IPS-15b (cell line): ENCODE results near the gene SLC35B2.

ENCODE experiments used
- H3K27me3 ChIP-seq: one replicate; pipeline ENCODE4 v1.6.1; 2013; ENCODE audit warnings: low read length; ENCODE audit not compliant: control insufficient read depth, insufficient read depth
- H3K36me3 ChIP-seq: one replicate; pipeline ENCODE4 v1.6.1; 2013; ENCODE audit warnings: low read length; ENCODE audit not compliant: control insufficient read depth, insufficient read depth
- H3K4me1 ChIP-seq: one replicate; pipeline ENCODE4 v1.6.1; 2013; ENCODE audit warnings: mild to moderate bottlenecking, low read length; ENCODE audit not compliant: control insufficient read depth, insufficient read depth
- H3K4me3 ChIP-seq: one replicate; pipeline ENCODE4 v1.5.1; 2013; ENCODE audit warnings: low read depth, low read length
- H3K9ac ChIP-seq: one replicate; pipeline ENCODE4 v1.6.1; 2013; ENCODE audit warnings: low read depth, mild to moderate bottlenecking, low read length
- H3K9me3 ChIP-seq: one replicate; pipeline ENCODE4 v1.6.1; 2013; ENCODE audit warnings: mild to moderate bottlenecking, low read length; ENCODE audit not compliant: control insufficient read depth, insufficient read depth

SLC35B2 gene

DNA sequence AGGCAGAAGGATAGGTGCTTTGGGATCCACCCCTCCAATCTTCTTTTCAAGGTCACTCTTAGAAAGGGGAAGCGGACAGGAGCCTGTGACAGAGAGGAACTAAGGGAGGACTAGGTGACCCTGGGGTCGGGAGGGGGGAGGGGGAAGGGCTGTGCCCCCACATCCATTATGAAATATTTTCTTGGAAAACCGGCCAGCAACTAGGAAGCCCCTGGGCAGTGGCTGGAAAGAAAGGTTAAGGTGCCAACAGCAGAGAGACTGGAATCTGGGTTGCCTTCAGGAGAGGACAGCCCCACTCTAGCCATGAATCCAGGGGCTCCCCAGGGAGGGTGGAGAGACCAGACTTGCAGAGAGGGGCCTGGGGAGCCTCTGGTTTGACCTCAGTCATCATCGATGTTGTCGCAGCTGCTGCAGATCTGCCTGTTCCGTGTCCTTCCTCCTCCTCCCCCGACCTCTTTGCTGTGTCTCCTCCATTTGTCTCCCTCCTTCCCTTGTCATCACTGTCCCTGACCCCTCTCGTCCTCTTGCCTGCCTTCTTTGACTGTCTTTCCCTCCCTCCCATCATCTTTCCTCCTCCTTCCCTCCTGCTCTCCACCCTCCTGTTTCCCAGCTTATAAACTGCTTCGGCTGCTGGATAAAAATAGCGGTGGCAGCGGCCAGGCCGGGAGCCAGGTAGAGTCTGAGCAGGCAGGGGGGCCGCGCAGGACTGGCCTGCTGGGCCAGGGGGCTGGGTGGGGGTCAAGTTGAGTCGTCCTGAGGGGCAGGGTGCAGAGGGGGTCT lies 30.8 kb downstream of the SLC35B2 start:
- H3K27me3 ChIP-seq = no peaks in the 10 kb centered on the region
- H3K9me3 ChIP-seq = no peaks in the 10 kb centered on the region
- H3K9ac ChIP-seq = peak overlapping the region; percentile 24
- H3K36me3 ChIP-seq = peaks cover 30% of the 10 kb centered on the region
- no peak overlapping the region for H3K4me3 ChIP-seq
- H3K4me1 ChIP-seq = peaks cover 23% of the 10 kb centered on the region

DNA sequence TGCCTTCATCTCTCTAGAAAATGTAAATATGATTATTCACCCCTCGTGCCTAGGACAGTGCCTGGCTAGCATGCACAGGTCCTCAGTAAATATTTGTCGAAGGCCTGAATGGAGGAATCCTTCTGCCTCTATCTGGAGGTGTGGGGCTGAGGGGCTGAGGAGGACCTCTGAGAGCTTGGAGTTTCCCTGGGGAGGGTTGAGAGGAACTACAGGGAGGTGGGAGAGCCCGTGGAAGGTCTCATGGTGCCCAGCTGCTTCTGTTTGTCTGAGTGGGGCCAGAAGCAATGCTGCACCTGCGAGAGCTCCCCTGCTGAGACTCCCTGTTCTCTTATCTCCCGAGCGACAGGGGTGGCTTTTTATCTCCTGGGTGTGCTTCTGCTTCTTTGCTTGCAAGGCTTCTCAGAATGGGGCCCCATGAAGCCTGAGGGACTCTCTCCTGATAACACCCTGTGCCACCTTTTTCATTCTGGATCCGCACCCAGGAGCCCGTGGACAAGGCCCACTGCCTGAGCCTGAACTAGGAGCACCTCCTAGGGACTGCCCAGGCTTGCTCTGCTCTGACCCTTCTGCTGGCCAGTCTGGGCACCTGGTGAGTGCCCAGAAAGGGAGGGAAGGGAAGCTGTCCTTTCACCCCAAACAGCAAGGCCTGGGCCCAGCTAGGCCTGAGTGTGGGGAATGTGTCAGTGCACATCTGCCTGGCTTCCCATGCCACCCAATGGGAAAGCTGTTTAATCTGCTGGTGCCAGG lies 31.6 kb downstream of the SLC35B2 start:
- H3K4me1 ChIP-seq = peaks cover 26% of the 10 kb centered on the region
- peak overlapping the region; percentile 24 for H3K9ac ChIP-seq
- H3K9me3 ChIP-seq = no peaks in the 10 kb centered on the region
- H3K27me3 ChIP-seq = no peaks in the 10 kb centered on the region
- peak overlapping the region; percentile 18 for H3K4me3 ChIP-seq
- H3K36me3 ChIP-seq = peaks cover 26% of the 10 kb centered on the region

DNA sequence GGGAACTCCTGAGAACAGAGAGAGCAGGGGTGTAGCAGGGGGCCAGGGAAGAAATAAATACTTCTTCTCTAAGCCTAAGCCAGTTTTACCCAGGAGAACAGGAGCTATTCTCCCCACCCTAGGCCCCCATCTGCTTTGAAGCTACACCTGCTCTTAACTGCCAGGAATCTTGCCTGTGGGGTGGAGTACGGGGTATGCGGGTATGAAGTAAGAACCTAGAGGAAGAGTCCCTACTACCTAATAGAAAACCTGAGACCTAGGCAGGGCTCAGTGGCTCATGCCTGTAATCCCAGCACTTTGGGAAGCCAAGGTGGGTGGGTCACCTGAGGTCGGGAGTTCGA lies 32.4 kb downstream of the SLC35B2 start:
- no peaks in the 10 kb centered on the region for H3K27me3 ChIP-seq
- H3K9me3 ChIP-seq = no peaks in the 10 kb centered on the region
- H3K36me3 ChIP-seq = peaks cover 20% of the 10 kb centered on the region
- H3K9ac ChIP-seq = no peak overlapping the region
- H3K4me3 ChIP-seq = peak overlapping the region; percentile 90
- peaks cover 26% of the 10 kb centered on the region for H3K4me1 ChIP-seq

DNA sequence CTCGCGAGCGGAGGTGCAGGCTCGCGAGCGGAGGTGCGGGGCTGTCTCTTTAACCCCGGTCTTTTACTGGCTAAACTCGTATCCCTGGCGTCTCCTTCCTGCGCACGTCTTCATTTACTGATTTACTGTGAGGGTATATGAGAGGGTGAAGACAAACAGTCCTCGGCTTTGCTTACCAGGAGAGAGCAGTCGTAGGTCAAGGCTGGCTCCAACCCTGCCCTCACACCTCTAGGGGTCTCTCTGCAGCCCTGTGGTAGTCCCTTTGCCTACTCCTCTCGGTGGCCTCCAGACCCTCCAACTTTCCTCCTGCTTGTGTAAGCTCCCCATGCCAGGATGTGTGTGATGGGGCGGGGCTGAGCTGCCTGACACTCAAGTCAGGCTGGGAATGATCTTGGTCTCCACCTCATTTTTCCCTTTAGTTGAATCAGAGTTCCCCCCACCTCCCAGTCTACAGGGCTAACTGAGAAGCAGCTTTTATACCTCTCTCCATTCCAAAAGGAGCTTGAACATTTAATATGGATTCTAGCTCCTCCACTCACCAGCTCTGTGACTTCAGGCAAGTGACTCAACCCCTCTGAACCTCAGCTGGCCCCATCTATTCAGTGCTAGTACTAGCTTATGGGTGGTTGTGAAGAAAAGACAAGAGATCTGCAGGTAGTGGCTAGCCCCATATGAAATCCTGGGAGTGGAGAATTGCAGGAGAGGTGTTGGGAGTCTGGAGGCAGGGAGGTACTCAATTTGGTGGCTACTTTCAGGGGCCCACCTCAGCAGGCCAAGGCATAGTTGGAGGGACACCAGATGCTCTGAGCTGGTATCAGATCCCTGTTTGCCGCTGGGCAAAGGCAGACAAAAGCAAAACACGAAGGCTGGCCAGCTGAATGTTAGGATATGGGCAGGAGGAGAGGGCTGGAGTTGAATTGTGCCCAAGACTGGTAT lies 33.0 kb downstream of the SLC35B2 start:
- Histone ChIP-seq H3K9me3 (no peaks in the 10 kb centered on the region), H3K4me3 (peak overlapping the region; percentile 90), H3K36me3 (peaks cover 14% of the 10 kb centered on the region), H3K9ac (peak overlapping the region; percentile 4), H3K4me1 (peaks cover 26% of the 10 kb centered on the region), H3K27me3 (no peaks in the 10 kb centered on the region)

DNA sequence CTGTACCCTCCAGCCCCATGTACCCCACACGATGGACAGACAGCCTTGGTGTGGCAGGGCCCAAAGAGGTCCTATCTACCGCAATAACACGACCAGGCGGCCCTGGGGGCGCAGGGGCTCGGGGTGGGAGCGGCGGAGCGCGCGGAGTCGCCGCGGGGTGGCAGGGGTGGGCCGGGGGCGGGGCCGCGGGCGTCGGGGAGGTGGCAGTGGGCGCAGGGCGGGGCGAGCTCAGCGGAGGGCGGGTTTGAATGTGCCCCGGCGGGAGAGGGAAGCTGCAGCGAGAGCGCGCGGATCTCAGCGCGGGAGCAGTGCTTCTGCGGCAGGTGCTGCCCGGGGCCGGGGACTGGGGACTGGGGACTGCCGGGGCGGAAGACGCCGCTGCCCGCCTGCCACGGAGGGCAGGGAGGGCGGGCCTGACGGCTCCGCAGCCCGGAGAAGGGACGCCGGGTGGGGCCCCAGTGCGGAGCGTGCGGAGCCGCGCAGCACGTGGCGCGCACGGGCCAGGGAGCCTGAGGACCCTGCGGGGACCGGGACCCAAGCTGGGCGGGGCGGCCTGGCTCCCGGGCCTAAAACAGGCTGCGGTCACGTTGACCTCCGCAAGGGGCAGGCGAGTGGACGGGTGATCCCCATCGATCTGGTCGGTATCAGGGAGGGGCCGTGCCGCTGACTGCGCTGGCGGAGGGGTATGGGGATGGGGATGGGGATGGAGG lies 33.9 kb downstream of the SLC35B2 start, which contains the start of gene SLC29A1:
SLC29A1 (plus strand) TSS at position 277 of the 710 bp plus-strand sequence. CDS start 3,719 bp downstream, outside the sequence.
- Histone ChIP-seq H3K4me3 (peak within 1 kb of the TSS; percentile 90), H3K27me3 (no peaks in the 10 kb centered on the region), H3K9ac (peak within 1 kb of the TSS; percentile 4), H3K9me3 (no peaks in the 10 kb centered on the region), H3K36me3 (peaks cover 8% of the 10 kb centered on the region), H3K4me1 (peaks cover 27% of the 10 kb centered on the region)

DNA sequence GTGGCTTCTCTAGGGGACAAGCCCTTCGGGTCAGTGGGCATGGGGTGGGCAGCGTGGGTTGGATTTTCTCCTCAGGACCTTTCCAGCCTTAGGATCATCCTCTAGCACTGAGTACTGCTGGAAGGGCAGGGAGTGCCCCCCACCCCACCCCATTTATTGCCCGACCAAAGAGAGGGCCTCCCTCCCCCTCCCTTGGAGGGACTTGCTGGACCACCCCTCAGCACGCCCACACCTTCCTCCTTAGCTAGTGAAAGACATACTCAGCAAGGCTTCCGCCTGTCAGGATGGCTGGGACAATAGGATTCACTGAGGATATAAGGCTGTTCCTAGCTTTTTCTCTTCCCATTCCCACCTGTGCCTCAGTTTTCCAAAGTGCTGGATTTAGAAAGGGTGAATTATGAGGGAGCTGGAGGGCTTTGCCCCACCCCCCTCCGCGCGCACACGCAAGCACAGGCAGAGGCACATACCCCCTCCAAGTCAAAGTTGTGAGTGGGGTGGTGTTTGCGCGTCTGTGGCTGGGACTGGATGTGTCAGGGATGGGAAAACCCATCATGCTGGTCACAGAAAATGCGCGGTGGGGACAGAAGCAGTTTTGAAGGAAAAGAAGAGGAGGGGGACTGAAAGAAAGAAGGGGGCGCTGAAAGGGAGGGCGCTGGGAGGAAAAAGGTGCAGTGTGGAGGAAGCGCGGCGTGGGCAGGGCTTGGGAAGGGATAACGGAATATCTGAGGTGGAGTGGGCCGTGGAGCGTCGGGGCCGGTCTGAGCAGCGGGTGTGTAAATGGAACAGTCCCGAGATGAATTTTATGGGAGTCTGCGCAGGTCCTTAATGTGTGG lies 34.6 kb downstream of the SLC35B2 start:
- H3K27me3 ChIP-seq = no peaks in the 10 kb centered on the region

DNA sequence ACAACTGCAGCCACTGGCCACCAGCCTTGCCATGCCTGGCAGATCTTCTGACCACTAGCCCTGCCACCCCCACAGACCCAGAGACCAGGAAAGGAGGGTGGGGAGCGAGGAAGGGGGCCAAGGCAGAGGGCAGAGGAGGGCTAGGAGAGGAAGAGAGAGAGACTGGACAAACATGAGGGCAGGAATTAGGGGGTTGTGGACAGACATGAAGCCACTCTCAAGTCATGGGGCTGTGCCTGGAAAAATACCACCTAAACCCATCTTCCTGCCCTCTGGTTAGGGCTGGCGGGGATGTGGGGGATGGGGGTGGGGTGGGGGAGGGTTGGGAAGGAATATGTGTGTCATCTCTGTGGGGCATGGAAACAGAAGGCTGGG lies 35.4 kb downstream of the SLC35B2 start:
- Histone ChIP-seq H3K4me1 (peaks cover 38% of the 10 kb centered on the region), H3K9me3 (no peaks in the 10 kb centered on the region), H3K4me3 (no peak overlapping the region), H3K36me3 (no peaks in the 10 kb centered on the region), H3K27me3 (no peaks in the 10 kb centered on the region), H3K9ac (no peak overlapping the region)

More for the DNA sequence above, 34.6 kb downstream of the SLC35B2 start:
- peak overlapping the region; percentile 64 for H3K4me3 ChIP-seq
- H3K36me3 ChIP-seq = peaks cover 5% of the 10 kb centered on the region
- no peaks in the 10 kb centered on the region for H3K9me3 ChIP-seq
- H3K9ac ChIP-seq = no peak overlapping the region
- H3K4me1 ChIP-seq = peaks cover 35% of the 10 kb centered on the region

DNA sequence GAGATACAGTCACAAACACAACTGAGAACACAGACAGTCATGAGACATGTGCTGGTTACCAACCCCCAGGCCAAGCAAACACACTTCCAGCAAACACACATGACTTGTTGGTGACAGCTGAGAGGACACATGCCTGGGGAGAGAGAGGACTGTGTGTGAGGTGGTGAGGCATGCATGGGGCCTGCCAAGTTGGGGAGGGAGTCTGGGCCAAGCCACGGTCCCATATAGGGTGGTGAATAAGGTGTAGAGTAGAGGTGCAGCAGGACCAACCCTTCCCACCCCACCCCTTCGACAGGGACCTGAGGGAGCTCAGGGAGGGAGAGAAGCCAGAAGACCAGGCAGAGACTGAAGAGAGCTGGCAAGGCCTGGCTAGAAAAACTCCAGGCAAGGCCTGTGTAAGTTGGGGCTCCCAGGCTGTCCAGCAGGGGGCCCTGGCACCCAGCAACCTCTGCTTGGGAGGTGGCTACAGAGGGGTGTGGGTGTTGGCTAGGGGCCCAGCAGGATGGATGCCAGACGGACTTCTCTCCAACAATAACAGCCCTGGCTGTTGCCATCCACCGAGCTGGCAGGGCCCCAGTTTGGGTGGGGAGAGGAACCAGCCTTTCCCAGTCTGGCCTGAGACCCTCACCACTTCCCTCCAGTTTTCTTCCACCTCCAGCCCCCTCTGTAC lies 35.9 kb downstream of the SLC35B2 start:
- peaks cover 37% of the 10 kb centered on the region for H3K4me1 ChIP-seq
- no peak overlapping the region for H3K9ac ChIP-seq
- H3K4me3 ChIP-seq = no peak overlapping the region
- H3K36me3 ChIP-seq = no peaks in the 10 kb centered on the region
- no peaks in the 10 kb centered on the region for H3K27me3 ChIP-seq
- no peaks in the 10 kb centered on the region for H3K9me3 ChIP-seq

DNA sequence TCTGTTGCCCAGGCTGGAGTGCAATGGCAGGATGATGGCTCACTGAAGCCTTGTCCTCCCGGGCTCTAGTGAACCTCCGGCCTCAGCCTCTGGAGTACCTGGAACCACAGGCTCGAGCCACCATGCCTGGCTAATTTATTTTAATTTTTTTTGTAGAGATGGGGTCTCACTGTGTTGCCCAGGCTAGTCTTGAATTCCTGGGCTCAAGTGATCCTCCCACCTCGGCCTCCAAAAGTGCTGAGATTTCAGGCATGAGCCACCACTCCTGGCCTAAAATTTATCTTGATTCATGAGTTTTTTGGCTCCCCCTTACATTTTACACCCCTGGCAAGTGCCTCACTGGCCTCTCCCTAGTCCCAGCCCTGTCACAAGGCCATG lies 36.4 kb downstream of the SLC35B2 start:
- Histone ChIP-seq H3K9me3 (no peaks in the 10 kb centered on the region), H3K36me3 (no peaks in the 10 kb centered on the region), H3K4me1 (peaks cover 35% of the 10 kb centered on the region), H3K27me3 (no peaks in the 10 kb centered on the region), H3K9ac (no peak overlapping the region), H3K4me3 (no peak overlapping the region)
